Measurements from ENCODE around the gene VSIG10. TPM values are rescaled to one million over a fixed set of nuclear protein-coding genes. Genes with fewer than 3 reads are reported as not detected.
"Not testable (repeated sequence)": the region's sequence is repeated elsewhere in the genome, so short reads cannot be mapped to it uniquely, and the experiment has no call there.

VSIG10 gene
- total RNA-seq, 1 donor from 2014 or later, result 21.7 TPM

DNA sequence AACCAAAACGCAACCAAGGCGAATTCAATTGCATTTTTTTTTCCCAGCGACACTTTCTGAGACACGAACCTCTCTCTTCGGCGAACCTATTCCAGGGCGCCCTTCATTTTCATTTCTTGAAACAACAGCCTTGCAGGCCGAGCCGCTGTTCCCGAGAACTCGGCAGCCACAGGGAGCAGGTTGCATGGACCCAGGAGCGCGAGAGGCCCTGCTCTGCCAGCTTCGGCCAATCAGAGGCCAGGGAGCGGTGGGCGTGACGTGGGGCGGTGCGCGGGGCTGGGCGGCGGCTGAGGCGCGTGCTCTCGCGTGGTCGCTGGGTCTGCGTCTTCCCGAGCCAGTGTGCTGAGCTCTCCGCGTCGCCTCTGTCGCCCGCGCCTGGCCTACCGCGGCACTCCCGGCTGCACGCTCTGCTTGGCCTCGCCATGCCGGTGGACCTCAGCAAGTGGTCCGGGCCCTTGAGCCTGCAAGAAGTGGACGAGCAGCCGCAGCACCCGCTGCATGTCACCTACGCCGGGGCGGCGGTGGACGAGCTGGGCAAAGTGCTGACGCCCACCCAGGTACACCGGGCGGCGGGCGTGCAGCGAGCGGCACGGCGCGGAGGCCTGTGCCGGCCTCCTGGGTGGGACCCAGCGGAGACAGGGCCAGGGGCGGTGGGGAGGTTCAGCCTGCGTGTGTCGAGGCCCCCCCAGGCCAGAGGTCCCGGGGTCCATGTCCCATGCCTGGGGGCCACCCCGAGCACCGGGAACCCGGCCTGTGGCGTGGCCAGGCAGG, 32.2 kb upstream of the VSIG10 start, which contains the start of gene PEBP1:
TSS of gene PEBP1 (plus strand) at position 337 of the 771 bp plus-strand sequence. CDS start at position 423, 86 bp downstream.
- Mint-ChIP-seq H3K4me1 (ENCODE audit: unreplicated experiment) (peaks cover 50% of the 10 kb centered on the region), H3K36me3 (ENCODE audit: unreplicated experiment) (peaks cover 17% of the 10 kb centered on the region), H3K4me3 (ENCODE audit: unreplicated experiment) (peak within 1 kb of the TSS; percentile 97), H3K27me3 (ENCODE audit: unreplicated experiment) (no peaks in the 10 kb centered on the region), H3K27ac (ENCODE audit: unreplicated experiment) (peak within 1 kb of the TSS; percentile 87), H3K9me3 (ENCODE audit: unreplicated experiment) (no peaks in the 10 kb centered on the region)
- peak; percentile 98 for DNase-seq (ENCODE audit: extremely low spot score, unreplicated experiment)
- TF ChIP-seq, protein P1, sequence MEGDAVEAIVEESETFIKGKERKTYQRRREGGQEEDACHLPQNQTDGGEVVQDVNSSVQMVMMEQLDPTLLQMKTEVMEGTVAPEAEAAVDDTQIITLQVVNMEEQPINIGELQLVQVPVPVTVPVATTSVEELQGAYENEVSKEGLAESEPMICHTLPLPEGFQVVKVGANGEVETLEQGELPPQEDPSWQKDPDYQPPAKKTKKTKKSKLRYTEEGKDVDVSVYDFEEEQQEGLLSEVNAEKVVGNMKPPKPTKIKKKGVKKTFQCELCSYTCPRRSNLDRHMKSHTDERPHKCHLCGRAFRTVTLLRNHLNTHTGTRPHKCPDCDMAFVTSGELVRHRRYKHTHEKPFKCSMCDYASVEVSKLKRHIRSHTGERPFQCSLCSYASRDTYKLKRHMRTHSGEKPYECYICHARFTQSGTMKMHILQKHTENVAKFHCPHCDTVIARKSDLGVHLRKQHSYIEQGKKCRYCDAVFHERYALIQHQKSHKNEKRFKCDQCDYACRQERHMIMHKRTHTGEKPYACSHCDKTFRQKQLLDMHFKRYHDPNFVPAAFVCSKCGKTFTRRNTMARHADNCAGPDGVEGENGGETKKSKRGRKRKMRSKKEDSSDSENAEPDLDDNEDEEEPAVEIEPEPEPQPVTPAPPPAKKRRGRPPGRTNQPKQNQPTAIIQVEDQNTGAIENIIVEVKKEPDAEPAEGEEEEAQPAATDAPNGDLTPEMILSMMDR (IDR thresholded peaks at IDR 0.05), result no peak

DNA sequence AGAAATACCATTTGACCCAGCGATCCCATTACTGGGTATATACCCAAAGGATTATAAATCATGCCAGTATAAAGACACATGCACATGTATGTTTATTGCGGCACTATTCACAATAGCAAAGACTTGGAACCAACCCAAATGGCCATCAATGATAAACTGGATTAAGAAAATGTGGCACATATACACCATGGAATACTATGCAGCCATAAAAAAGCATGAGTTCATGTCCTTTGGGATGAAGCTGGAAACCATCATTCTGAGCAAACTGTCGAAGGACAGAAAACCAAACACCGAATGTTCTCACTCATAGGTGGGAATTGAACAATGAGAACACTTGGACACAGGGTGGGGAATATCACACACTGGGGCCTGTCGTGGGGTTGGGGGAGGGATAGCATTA, 25.6 kb upstream of the VSIG10 start:
- H3K9me3 Mint-ChIP-seq (ENCODE audit: unreplicated experiment); DNase-seq (ENCODE audit: extremely low spot score, unreplicated experiment); H3K27me3 Mint-ChIP-seq (ENCODE audit: unreplicated experiment); H3K27ac Mint-ChIP-seq (ENCODE audit: unreplicated experiment); H3K36me3 Mint-ChIP-seq (ENCODE audit: unreplicated experiment); H3K4me3 Mint-ChIP-seq (ENCODE audit: unreplicated experiment): not testable (repeated sequence)
- peaks cover 14% of the 10 kb centered on the region for H3K4me1 Mint-ChIP-seq (ENCODE audit: unreplicated experiment)

DNA sequence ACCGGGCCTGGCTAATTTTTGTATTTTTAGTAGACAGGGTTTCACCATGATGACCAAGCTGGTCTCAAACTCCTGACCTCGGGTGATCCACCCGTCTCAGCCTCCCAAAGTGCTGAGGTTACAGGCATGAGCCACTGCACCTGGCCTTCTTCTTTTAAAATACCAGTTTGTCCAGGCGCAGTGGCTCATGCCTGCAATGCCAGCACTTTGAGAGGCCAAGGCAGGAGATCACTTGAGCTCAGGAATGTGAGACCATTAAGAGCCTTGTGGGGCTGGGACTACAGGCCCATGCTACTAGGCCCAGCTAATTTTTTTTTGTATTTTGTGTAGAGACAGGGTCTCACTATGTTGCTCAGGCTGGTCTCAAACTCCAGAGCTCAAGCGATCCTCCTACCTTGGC, 24.1 kb upstream of the VSIG10 start:
- TF ChIP-seq, protein P1 (IDR thresholded peaks at IDR 0.05), result no peak
- H3K27me3 Mint-ChIP-seq (ENCODE audit: unreplicated experiment), result no peaks in the 10 kb centered on the region
- no peak overlapping the region for H3K4me3 Mint-ChIP-seq (ENCODE audit: unreplicated experiment)
- no peak overlapping the region for H3K27ac Mint-ChIP-seq (ENCODE audit: unreplicated experiment)
- H3K9me3 Mint-ChIP-seq (ENCODE audit: unreplicated experiment), result no peaks in the 10 kb centered on the region
- no peak for DNase-seq (ENCODE audit: extremely low spot score, unreplicated experiment)
- peaks cover 10% of the 10 kb centered on the region for H3K4me1 Mint-ChIP-seq (ENCODE audit: unreplicated experiment)
- H3K36me3 Mint-ChIP-seq (ENCODE audit: unreplicated experiment), result peaks cover 6% of the 10 kb centered on the region

DNA sequence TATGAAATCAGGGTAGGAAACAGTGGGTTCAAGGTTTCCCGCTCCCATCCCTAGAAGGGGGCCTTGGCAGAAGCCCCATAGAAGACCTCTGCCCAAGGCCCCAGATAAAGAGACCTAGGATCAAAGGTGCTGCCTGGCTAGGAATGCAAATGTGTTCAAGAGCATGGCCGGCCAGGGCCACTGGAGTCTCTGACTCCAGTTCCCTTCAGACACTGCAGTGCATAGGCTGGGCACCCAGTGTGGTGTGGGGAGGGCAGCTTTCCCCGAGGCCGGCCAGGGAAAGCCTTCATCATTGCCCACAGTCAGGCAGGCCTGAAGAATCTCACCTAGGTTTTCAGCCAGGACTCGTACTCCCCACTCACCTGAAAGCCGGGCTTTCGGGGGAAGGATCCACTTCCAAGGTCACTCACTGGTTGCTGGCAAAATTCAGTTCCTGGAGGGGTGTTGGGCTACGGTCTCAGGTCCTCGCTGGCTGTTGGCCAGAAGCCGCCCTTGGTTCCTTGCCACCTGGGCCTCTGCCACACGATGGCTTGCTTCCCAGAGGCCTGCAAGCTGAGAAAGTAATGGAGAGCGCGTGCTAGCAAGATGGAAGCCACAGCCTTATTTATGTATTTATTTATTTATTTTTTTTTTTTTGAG, 22.4 kb upstream of the VSIG10 start:
- TF ChIP-seq, protein P1 (IDR thresholded peaks at IDR 0.05), result no peak
- Mint-ChIP-seq H3K9me3 (ENCODE audit: unreplicated experiment) (no peaks in the 10 kb centered on the region), H3K27ac (ENCODE audit: unreplicated experiment) (no peak overlapping the region), H3K36me3 (ENCODE audit: unreplicated experiment) (peaks cover 6% of the 10 kb centered on the region), H3K4me1 (ENCODE audit: unreplicated experiment) (peaks cover 2% of the 10 kb centered on the region), H3K27me3 (ENCODE audit: unreplicated experiment) (no peaks in the 10 kb centered on the region), H3K4me3 (ENCODE audit: unreplicated experiment) (no peak overlapping the region)
- DNase-seq (ENCODE audit: extremely low spot score, unreplicated experiment), result no peak

DNA sequence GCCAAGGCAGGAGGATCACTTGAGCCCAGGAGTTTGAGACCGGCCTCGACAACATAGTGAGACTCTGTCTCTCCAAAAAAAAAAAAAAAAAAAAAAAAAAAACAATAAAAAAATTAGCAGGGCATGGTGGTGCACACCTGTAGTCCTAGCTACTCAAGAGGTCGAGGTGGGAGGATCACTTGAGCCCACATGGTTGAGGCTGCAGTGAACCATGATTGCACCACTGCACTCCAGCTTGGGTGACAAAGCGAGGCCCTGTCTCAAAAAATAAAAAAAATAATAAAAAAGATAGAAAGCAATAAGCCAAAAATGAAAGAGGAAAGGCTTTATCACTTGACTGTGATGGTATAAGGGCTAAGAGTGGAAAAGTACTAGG, 21.9 kb upstream of the VSIG10 start:
- Mint-ChIP-seq H3K27ac (ENCODE audit: unreplicated experiment) (no peak overlapping the region), H3K27me3 (ENCODE audit: unreplicated experiment) (no peaks in the 10 kb centered on the region), H3K4me1 (ENCODE audit: unreplicated experiment) (peaks cover 6% of the 10 kb centered on the region), H3K36me3 (ENCODE audit: unreplicated experiment) (peaks cover 6% of the 10 kb centered on the region), H3K9me3 (ENCODE audit: unreplicated experiment) (no peaks in the 10 kb centered on the region), H3K4me3 (ENCODE audit: unreplicated experiment) (no peak overlapping the region)
- TF ChIP-seq, protein P1 (IDR thresholded peaks at IDR 0.05), result no peak
- no peak for DNase-seq (ENCODE audit: extremely low spot score, unreplicated experiment)

Data from osteocyte (in vitro differentiated cells).